Cerebellar nuclear complex (tissue), 1 donor: ENCODE measurements around the gene SERPINA9.
"Not testable (repeated sequence)": the region's sequence is repeated elsewhere in the genome, so short reads cannot be mapped to it uniquely, and the experiment has no call there.

Experiments used
- DNase-seq, 2 experiments: peaks; one replicate each; lab custom pipeline; 2025; lab: John Stamatoyannopoulos, UW

Gene SERPINA9, protein sequence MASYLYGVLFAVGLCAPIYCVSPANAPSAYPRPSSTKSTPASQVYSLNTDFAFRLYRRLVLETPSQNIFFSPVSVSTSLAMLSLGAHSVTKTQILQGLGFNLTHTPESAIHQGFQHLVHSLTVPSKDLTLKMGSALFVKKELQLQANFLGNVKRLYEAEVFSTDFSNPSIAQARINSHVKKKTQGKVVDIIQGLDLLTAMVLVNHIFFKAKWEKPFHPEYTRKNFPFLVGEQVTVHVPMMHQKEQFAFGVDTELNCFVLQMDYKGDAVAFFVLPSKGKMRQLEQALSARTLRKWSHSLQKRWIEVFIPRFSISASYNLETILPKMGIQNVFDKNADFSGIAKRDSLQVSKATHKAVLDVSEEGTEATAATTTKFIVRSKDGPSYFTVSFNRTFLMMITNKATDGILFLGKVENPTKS

DNA sequence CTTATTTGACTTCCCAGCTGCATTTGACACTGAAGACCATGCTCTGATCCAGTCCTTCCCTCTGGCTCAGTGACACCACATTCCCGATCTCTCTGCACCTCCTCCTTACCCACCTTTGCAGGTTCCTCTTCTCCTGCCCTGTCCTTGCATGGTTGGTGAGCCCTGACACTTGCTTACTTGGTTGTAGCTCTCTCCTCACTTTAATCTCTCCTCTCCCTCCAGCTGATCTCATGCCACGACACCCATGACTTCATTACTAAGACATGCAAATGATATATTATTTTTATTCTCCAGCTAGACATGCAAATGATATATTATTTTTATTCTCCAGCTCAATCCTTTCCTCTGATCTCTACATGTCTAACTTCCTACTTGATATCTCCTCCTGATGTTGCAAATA is at the start of gene SERPINA9:
Gene SERPINA9 (minus strand): TSS at position 175 of the 400 bp plus-strand sequence. CDS start 6,357 bp downstream, outside the sequence.
- DNase-seq = no peak

DNA sequence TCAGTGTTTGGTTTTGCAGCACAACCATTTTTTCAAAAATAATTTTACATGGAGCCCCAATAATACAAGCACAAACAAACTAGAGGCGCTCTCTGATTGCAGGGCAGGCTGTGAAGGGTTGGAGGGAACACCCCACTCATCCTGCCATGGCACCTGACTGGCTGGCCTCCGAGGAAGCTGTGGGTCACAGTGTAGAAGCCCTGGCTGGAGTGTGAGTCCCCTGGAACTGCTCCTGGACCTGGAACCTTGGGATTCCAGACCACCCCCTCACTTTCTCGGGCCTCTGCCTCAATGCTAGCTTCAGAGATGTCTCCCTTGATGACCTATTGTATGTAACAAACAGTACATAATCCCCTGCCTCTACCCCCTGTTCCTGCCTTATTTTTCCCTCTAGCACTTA is 48.1 kb upstream of the SERPINA9 start:
- DNase-seq = no peak

DNA sequence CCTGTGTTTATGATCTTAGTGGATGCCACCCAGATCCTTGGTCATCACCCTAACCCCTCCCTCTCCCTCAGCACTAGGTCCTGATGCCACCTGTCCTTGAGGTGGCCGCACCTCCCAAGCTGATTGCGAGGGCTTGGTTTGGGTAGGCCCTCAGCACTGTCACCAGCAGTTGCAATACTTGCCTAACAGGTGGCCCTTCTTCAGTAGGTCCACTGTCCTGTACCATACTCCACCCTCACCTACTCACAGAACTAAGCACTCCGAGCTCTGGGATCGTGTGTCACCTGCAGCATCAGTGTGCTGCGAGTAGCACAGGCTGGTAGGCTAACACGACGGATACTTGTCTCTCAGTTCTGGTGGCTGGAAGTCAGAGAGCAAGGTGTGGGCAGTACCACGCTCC is 47.3 kb upstream of the SERPINA9 start:
- no peak for DNase-seq

DNA sequence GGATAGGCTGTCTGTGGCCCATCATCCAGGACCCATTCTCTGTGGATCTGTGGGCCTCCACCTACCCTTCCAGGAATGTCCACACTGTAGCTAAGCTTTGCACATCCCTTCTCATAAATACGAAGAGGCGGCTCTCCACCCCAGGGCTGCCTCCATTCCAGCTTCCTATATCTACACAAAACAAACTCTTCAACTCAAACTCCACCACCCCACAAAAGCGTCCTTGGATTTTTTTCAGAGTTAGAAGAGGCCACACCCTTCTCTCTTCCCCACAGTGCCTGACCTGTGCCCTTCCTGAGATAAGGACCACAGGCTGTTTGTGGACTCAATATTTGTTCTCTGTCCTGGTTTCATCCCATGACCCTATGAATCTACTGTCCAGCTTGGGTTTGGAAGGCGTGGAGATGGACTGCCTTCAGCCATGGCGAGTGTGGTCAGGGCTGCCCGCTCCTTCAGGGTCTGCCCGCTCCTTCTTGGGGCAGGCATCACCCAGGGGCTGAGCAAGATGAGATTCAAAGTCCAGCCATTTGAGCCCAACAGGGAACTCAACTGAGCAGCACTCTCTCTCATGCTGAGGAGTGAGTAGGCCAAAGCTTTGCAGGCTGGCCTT is 46.2 kb upstream of the SERPINA9 start:
- no peak for DNase-seq

DNA sequence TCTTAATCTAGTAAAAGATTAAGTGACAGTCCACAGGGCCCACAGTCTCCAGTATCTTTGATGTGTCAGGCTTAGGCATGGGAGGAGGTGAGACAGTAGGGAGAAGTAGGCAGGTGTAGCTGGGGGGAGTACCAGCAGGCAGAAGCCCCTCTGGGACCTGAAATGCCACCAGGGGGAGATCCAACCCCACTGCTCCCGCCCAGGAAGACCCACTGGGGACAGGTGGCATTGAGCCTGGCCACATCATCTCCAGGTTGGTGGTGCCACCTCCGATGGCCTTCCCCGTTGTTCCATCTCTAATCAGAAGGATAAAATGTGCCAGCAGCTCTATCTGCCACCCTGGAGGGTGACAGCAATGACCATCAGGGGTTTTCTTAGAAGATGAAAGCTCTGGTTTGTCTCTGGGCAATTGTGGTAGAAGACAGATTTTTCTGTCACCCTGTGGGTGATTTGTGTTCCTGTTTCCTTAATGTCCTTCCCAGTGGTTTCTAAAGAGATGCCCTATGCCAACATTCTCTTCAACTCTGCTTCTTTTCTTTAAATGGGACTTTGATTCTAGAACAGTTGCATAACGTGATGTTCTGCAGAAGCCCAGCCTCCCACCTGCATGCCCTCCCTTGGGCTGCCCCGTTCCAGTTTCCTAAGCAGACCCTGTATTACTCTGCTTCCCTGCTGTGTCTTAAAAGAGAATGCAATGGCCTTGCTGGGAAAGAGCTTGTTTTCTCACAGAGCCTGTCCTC is 45.5 kb upstream of the SERPINA9 start:
- DNase-seq = no peak

DNA sequence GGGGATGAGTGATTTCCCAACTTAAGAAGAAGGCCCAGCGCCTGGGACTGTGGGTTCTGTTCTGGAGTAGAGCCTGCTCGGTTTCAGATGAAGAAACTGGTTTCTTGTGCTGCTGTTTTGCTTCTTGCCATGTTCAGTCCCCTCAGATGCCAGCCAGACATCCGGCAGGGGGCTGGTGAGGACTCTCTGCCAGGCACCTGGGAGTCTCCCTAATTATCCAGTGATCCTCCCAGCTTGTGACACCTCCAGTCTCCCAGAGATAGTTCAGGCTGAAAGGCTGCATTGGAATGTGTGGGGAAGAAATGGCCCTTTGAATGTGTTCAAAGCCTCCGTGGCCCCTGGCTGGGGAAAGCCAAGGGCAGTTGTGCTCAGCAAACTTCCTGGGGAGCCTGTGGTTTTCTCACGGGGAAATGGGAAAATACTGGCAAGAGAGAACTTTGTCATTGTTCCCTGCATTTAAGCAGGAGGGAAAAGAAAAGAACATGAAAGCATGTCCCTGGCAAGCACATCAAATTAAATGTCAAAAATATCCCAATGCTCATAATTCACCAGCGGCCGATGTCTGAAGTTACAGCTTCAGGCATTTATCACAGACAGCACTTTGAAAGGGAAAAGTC is 41.8 kb upstream of the SERPINA9 start:
- DNase-seq = no peak

DNA sequence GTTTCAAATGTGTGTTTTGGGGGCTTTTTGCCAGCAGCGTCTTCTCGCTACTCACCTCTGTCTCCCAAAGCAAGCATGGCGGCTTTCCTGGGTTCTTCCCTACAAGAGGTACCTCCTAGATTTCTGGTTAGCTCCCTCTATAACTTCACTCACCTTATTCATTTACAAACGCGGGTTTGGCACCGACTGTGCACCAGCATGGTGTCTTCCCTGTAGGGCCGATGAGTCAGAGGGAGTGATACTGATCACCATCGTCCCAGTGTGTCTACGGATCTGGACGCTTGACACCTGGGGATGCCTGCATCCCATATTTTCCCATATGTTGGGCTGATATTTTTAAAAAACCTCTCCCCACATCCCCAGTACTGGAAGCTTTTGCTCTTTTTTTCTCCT is 41.2 kb upstream of the SERPINA9 start:
- DNase-seq = no peak

DNA sequence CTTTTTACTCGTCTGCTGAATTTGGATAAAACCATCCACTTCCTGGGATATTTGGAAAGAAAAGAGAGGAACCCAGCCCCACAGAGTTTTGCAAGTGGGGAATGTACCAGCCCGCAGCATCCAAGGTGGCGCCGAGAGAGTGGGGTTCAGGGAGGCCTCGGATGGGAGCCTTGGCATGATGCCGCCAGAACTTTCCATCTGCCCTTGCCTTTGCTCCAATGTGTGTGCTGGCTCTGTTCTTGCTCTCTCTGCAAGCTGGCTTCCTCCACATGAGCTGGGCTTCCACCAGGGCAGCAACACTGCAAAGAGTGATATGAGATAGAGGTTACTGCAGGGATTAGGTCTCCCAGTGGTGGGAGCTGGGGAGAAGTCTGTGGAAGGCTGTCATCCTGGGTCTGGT is 39.9 kb upstream of the SERPINA9 start:
- no peak for DNase-seq

DNA sequence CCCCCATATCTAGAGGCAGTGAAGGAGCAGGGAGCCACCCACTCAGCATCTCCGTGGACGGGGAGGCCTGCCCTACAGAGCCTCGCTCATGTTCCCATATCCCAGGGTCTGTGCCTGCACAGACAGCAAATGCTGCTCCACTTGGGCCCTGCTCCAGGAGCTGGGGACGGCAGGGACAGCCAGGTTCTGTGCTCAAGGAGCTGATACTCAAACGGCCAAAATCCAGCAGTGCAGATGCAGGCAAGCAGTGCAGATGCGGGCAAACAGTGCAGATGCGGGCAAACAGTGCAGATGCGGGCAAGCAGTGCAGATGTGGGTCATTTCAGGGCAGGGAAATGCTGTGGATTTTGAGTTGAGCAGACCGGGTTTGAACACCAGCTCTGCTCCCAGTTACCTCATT is 39.4 kb upstream of the SERPINA9 start:
- no peak for DNase-seq

DNA sequence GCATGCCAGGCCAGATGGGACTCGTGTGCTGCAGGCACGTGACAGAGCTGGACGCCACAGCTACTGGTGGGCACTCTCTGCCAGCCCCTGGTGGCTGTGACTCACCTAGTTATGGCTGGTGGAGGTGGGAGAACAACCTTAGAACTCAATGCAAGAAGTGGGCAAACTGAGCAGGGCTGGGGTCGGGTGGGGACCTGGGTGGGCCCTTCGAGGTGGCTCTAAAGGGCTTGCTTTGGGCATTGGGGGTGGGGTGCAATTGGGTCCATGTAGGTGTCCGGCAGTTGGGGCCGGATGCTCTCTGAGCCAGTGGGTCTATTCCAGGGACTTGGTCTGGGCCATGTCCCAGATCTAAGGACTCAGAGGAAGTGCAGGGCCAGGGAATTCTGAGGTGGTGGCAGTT is 38.4 kb upstream of the SERPINA9 start:
- no peak for DNase-seq

DNA sequence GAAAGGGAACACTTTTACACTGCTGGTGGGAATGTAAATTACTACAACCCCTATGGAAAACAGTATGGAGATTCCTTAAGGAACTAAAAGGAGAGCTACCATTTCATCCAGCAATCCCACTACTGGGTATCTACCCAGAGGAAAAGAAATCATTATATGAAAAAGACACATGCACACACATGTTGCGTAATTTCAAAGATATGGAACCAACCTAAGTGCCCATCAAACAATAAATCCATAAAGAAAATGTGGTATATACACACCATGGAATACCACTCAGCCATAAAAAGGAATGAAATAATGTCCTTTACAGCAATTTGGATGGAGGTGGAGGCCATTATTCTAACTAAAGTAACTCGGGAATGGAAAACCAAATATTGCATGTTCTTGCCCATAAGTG is 34.5 kb upstream of the SERPINA9 start:
- not testable (repeated sequence) for DNase-seq

DNA sequence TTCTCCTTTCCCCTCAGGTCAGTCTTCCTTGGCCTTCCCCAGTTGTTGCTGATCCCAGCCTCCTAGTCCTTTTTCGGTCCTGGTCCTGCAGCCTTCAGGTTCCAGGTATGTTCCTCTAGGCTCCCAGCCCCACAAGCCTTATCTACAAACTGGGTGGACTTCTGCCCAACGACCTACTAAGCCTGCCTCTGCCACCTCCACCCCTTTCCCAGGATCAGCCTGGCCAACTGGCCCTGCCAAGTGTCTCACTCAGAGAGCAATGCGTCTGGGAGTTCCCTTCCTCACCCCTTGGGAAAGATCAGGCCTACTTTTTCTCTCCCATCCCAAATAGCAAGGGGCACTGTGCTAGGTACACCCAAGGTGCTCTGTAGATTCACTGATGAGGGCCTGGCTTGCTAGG is 33.4 kb upstream of the SERPINA9 start, which contains the start of gene SERPINA12:
Gene SERPINA12 (minus strand): TSS at position 114 of the 400 bp plus-strand sequence. CDS start 11,072 bp downstream, outside the sequence.
- no peak for DNase-seq

DNA sequence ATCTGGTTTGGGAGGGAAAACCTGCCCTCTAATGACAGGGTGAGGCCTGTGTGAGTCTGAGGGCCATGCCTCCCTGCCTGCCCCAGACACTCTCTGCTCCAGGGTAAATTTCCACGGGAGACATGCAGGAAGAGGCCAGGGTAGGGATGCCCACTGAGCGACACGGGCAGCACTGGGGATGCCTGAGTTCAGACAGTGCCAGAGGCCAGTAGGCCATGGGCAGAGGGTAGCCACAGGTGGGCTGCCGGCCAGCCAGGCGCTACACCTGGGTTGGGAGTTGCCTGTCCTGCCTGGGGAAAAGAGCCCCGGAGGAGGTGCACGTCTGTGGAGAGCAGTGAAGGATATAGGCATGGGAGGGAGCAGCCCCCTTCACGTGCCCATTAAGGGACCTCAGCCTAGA is 29.6 kb upstream of the SERPINA9 start:
- DNase-seq = no peak

DNA sequence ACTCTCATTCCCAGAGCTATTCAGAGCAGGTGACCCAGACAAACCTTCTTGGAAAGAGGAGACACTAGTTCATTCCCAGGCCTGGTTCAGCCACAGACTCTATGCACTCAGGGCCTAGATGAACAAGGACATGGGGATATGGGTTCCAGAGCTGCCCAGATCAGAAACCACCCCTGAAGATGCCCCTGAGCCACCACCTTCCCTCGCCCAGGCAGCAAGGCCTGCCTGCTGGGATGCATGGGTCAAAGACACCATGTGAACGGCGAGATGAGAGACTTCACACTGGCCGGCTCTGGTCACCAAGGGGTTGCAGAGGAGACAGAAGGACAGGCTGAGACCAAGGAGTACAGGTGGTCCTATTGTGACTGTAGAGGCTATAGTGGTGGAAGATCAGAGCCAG is 29.2 kb upstream of the SERPINA9 start:
- no peak for DNase-seq

DNA sequence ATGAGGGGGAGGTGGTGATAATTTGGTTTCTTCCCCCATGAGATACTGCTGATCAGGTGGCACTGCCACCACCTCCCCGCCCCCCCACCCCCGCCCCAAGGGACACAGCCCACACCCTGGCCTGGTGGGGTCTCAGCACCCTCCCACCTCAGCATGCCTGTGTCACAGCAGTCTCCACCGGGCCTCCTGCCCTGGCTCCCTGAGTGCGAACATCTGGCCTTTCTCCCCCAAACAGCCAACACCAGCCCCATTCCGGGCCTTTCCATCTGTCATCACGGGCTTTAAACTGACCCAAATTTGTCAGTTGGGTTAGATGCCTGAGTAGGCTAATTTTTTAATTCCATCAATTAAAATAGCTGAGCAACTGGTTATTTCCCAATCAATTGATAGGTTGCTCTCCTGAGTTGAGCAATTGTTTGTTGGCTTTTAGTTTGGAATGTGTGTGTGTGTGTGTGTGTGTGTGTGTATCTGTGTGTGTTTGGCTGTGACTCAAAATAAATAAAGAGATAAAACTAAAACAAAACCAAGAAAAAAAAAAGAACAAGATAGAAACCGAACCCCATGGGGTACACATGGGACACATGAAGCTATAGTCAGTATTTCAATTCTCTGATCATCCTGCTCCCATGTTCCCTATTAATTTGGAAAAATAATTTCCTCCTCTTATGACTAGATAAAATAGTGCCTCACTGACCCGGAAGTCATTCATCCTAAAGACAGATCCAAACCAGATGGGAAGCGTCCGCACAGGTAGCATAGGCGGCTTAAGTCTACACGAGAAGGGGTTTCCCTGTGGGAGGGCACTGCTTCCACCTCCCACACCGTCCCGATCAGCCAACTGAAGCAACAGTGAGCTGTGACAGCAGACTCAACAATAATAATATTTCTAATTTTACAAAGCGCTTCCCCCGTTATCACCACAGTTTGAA is 25.9 kb upstream of the SERPINA9 start:
- no peak for DNase-seq

DNA sequence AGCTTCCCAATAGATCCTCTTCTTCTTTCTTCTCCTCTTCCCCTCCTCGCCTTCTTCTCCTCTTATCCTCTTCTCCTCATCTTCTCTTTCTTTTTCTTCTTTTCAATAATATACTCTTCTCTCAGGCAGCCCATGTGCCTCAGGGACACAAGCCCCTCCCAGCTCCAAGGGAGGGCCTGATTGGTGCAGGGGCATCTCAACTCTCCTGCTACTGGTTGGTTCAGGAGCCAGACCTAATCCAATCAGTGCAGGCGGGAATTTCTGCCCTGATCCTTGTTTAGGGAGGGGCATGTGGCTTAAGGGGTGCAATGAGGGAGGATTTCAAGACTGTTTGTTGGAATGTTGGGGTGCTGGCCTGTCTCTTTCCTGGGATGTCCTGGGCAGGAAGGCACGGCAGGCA is 24.3 kb upstream of the SERPINA9 start:
- DNase-seq = no peak

DNA sequence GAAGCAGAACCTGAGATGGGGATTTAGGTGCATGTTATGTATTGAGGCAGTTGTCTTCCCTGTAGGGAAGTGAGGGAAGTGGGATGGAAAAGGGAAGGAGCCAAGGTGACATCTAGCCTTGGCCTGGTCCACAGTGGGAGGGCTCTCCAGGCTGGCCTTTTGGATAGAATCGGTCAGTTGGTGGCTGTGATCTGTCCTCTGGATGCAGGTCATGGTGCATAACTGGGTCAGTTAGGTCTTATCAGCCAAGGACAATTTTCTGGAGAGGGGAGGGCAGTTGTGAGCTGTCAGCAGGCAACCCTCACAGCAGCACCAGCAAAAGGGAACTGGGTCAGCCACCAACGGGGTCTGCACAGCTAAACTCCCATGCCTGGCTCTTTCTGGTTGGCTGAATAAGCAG is 23.7 kb upstream of the SERPINA9 start:
- no peak for DNase-seq

DNA sequence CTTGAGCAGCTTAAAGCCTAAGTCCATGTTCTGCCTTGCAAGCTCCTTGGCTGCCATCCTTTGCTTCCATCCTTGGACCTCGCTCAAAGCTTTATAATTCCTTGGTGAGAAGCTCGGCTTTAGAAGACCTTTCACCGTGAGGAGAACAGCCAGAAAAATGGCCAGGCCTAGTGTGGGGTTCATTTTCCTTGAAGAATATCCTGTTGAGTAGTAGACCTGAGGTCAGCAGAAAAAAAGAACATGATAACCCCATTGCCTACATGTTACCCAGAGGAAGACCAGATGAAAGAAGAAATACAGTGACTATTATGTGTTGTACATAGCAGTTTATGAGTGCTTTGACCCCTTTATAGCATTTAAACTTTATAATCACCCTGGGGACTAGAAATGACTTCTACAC is 22.2 kb upstream of the SERPINA9 start:
- no peak for DNase-seq

DNA sequence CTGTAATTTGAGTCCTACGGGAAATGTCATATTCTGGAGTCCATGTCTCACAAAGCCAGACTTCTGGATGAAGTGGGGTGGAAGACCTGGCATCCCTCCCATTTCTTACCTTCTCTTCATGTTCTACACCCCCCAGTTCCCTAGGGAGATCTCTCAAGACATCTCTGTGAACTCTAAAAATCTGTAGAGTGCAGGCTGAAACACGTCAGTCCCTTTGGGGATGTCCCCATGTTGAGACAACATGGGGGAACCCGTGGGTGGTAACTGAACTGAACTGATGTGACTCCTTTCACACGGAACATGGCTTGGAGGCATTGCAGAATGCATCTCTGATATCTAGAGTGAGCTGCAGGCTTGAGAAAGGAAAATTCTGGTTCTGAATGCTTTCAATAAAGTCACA is 18.1 kb upstream of the SERPINA9 start:
- no peak for DNase-seq

DNA sequence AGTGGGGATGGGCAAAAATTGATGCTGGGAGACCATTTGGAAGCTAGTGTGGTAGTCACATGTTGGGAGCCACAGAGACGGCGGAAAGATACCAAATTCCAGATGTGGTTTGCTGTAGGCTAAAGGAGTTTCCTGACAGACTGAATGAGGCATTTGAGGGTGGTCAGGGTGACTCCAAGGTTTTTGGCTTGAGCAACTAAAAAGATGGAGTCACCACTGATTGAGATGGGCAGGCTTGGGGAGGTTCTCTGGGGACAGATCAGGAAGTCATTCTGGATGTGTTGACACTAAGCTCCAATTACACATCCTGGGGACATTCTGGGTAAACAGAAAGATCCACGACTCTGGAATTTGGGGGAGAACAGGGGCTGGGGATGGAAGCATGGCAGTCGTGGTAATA is 15.5 kb upstream of the SERPINA9 start:
- no peak for DNase-seq

DNA sequence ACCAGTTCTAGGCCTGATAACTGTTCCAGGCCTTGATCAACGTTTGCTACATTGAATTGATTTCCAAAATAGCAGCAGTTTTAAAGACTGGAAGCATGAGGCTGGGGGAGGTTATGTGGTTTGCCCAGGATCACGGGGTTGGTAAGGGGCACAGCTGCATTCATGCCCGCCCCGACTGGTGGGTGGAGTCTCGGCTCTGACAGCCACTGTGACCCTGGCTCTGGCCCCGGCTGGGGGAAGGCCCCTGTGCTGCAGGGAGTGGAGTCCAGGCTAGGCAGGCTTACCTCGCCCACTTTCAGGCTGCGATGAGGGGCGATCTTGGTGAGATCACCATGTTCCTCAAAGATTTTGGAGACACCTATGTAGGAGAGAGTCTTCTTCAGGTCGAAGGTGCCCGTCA is 13.3 kb upstream of the SERPINA9 start:
- no peak for DNase-seq
